Muscle of back (tissue), 10 donors: Measurements from ENCODE around the gene SRRM5. TPM values are rescaled to one million over a fixed set of nuclear protein-coding genes. Genes with fewer than 3 reads are reported as not detected.

ENCODE experiments used
- polyA plus RNA-seq, 10 donors: library from polyadenylated mRNA; unstranded; fragments of 120-200 nt; gene quantifications; one replicate each; pipeline ENCODE4 v1.2.1, GENCODE V29; 2013; ENCODE audit not compliant: insufficient read length in 10 of 10

SRRM5 gene
- polyA plus RNA-seq, 10 donors, result 0.13 to 0.75 (median 0.36) TPM

Other genes starting within 250 kb of the SRRM5 start
- gene TEX101, start 197.2 kb upstream of the SRRM5 start, polyA plus RNA-seq, result under 1 TPM in 1 of 10 donors, not detected in 9; 0.19 TPM
- gene LYPD3, start 146.5 kb upstream of the SRRM5 start, polyA plus RNA-seq, result 10 to 100 TPM in 2 of 10 donors, under 1 TPM in 8; 0.15 to 17.0 (median 0.58) TPM
- gene PHLDB3, start 107.3 kb upstream of the SRRM5 start, polyA plus RNA-seq, result 1 to 10 TPM; 1.9 to 5.3 (median 4.1) TPM
- gene ETHE1, start 84.9 kb upstream of the SRRM5 start, polyA plus RNA-seq, result 10 to 100 TPM; 10.5 to 16.5 (median 14.7) TPM
- gene ZNF575, start 78.9 kb upstream of the SRRM5 start, polyA plus RNA-seq, result 1 to 10 TPM; 1.6 to 3.3 (median 2.6) TPM
- gene XRCC1, start 36.6 kb upstream of the SRRM5 start, polyA plus RNA-seq, result 10 to 100 TPM; 24.5 to 40.6 (median 29.6) TPM
- 1 to 10 TPM; 4.2 to 9.4 (median 5.4) TPM for gene PINLYP, start 36.3 kb upstream of the SRRM5 start, polyA plus RNA-seq
- gene IRGQ, start 16.0 kb upstream of the SRRM5 start, polyA plus RNA-seq, result 10 to 100 TPM in 7 of 10 donors, 1 to 10 TPM in 3; 9.0 to 18.6 (median 11.2) TPM
- 10 to 100 TPM in 2 of 10 donors, 1 to 10 TPM in 8; 7.2 to 11.8 (median 9.3) TPM for gene ZNF576, start 15.5 kb upstream of the SRRM5 start, polyA plus RNA-seq
- gene ZNF428, start 7.5 kb downstream of the SRRM5 start, polyA plus RNA-seq, result 10 to 100 TPM; 38.1 to 76.5 (median 44.3) TPM
- 10 to 100 TPM in 3 of 10 donors, 1 to 10 TPM in 7; 5.6 to 19.4 (median 8.7) TPM for gene CADM4, start 27.8 kb downstream of the SRRM5 start, polyA plus RNA-seq
- gene PLAUR, start 58.1 kb downstream of the SRRM5 start, polyA plus RNA-seq, result 10 to 100 TPM in 1 of 10 donors, 1 to 10 TPM in 9; 4.8 to 10.1 (median 7.0) TPM
- gene IRGC, start 104.0 kb downstream of the SRRM5 start, polyA plus RNA-seq, result not detected
- 10 to 100 TPM; 26.4 to 50.0 (median 33.7) TPM for gene SMG9, start 142.9 kb downstream of the SRRM5 start, polyA plus RNA-seq
- 1 to 10 TPM in 3 of 10 donors, under 1 TPM in 6, not detected in 1; 0.23 to 1.4 (median 0.85) TPM for gene KCNN4, start 168.9 kb downstream of the SRRM5 start, polyA plus RNA-seq
- gene LYPD5, start 190.4 kb downstream of the SRRM5 start, polyA plus RNA-seq, result under 1 TPM; 0.31 to 0.74 (median 0.53) TPM
- 10 to 100 TPM in 5 of 10 donors, 1 to 10 TPM in 5; 6.4 to 13.5 (median 10.1) TPM for gene ZNF283, start 215.2 kb downstream of the SRRM5 start, polyA plus RNA-seq